HUES48 (cell line): Measurements from ENCODE around the gene ITGA11.

ENCODE experiments used
- H3K27ac ChIP-seq: one replicate; pipeline ENCODE4 v1.7.0; 2013; ENCODE audit warnings: low read depth, low read length, inconsistent platforms
- H3K27me3 ChIP-seq: 2 replicates; pipeline ENCODE4 v1.6.1; 2013; ENCODE audit warnings: mild to moderate bottlenecking, low read length; ENCODE audit not compliant: control insufficient read depth, insufficient read depth
- H3K36me3 ChIP-seq: 2 replicates; pipeline ENCODE4 v1.6.1; 2013; ENCODE audit warnings: low read length; ENCODE audit not compliant: control insufficient read depth, insufficient read depth
- H3K4me1 ChIP-seq: 2 replicates; pipeline ENCODE4 v1.6.1; 2013; ENCODE audit warnings: mild to moderate bottlenecking, low read length; ENCODE audit not compliant: control insufficient read depth, insufficient read depth
- H3K4me3 ChIP-seq: 2 replicates; pipeline ENCODE4 v1.5.1; 2013; ENCODE audit warnings: mild to moderate bottlenecking, low read depth, low read length
- H3K9ac ChIP-seq: 2 replicates; pipeline ENCODE4 v1.6.1; 2013; ENCODE audit warnings: mild to moderate bottlenecking, low read depth, low read length, moderate library complexity
- H3K9me3 ChIP-seq: 2 replicates; pipeline ENCODE4 v1.6.1; 2013; ENCODE audit warnings: low read length; ENCODE audit not compliant: control insufficient read depth, insufficient read depth

Gene ITGA11

DNA sequence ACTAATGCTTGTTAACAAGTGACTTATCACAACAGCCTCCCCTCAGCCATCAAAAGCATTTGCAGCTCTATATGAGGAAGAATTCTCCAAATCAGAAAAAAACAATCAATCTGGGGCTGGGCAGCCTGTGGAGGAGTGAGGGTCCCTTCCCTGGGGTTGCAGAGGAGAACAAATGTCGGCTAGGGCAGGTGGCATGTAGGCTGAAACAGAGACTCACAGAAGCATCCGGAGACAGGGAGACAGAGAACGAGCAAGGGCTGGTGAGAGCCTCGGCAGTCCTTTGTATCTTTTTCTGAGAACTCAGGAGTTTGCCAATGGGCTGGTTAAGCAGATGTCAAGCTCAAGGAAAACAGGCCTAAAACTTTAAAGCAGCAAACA is 15.8 kb downstream of the ITGA11 start:
- no peaks in the 10 kb centered on the region for H3K9me3 ChIP-seq

DNA sequence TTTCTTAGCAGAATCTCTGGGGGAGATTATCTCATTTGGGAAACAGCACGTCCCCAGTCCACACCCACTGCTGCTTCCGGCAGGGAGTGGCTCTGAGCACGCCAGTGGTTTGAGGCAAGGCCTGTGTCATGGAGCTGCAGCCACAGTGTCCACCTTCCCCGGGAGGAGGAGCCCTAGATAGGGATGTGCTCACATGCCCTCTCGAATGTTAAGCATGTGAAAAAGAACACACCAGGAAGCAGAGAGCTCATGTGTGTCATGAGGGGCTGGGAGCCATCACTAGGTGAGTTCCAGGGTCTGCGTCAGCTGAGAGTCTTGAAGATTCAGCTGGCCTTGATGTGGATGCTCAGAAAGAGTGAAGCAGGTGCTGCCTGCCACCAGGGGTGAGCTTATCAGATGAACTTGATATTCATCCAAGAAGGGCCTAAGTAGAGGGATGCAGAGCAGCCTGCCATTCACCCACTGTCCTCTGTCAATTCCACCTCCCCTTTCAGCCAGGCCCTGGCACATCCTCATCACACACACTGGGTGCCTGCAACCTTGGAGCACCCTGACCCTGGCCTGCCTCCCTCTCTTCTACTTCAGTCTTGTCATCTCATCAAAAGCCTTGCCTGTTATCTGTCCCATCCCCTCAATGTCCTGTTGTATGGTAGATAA is 16.3 kb downstream of the ITGA11 start:
- Histone ChIP-seq H3K4me3 (no peak overlapping the region), H3K27ac (no peak overlapping the region), H3K9ac (no peak overlapping the region), H3K27me3 (no peaks in the 10 kb centered on the region), H3K9me3 (no peaks in the 10 kb centered on the region), H3K36me3 (no peaks in the 10 kb centered on the region), H3K4me1 (peaks cover 9% of the 10 kb centered on the region)

More for the DNA sequence above, 15.8 kb downstream of the ITGA11 start:
- no peak overlapping the region for H3K27ac ChIP-seq
- H3K27me3 ChIP-seq = no peaks in the 10 kb centered on the region
- H3K4me1 ChIP-seq = peaks cover 10% of the 10 kb centered on the region
- no peaks in the 10 kb centered on the region for H3K36me3 ChIP-seq
- H3K4me3 ChIP-seq = no peak overlapping the region
- no peak overlapping the region for H3K9ac ChIP-seq

DNA sequence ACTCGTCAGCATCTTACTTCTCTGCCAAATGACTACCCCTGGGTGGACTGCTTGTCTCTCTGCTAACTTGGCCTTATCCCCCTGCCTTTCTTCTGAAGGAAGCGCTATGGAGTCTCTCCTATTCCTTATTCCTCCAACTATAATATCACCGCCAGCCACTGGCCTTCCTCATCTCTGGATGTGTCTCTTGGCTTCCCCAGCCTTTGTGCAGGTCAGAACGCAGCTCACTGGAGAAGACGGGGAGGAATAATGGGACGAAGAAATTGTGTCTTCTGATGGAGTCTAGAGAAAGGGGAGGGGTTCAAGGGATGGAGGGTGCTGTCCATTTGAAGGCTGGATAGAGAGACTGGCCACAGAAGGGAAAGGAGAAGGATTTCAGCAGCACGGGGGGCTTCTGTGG is 16.9 kb downstream of the ITGA11 start:
- Histone ChIP-seq H3K4me3 (no peak overlapping the region), H3K9ac (no peak overlapping the region), H3K27ac (no peak overlapping the region), H3K9me3 (no peaks in the 10 kb centered on the region), H3K36me3 (no peaks in the 10 kb centered on the region), H3K27me3 (no peaks in the 10 kb centered on the region), H3K4me1 (peaks cover 4% of the 10 kb centered on the region)

DNA sequence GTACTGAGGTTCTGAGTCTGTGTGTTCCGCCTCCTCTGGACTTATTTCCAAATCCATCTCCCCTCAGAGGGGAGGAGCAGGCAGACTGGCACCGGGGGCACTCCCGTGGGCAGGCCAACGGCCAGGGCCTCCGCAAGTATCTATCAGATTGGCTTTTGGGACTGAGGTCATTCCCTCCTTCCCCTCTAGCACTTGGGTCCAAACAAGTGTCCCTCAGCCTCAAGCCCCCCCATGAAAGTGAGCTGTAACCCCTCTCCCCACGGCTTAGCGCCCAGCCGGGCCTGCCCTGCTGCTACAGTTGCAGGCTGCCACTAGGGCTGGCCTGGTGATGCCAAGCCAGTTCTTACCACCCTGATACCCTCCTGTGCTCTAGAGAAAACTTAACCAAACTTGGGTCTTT is 17.4 kb downstream of the ITGA11 start:
- no peaks in the 10 kb centered on the region for H3K27me3 ChIP-seq

DNA sequence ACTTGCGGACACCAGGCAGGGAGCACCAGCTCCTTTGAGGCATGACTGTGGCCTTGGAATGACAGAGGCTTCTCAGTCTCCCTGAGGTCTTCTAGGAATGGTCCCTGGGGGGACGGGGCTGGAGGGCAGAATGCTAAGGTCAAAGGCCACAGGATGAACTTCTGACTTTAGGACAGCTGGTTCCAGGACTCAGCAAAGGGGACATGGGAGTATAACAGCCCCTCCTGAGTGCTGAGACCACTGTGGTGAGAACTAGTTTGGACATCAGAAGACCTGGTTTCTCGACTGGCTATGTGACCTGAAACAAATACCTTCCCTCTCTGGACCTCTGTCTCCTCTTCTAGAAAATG is 17.8 kb downstream of the ITGA11 start:
- peaks cover 3% of the 10 kb centered on the region for H3K4me1 ChIP-seq
- no peak overlapping the region for H3K4me3 ChIP-seq
- H3K36me3 ChIP-seq = no peaks in the 10 kb centered on the region
- no peak overlapping the region for H3K9ac ChIP-seq
- no peaks in the 10 kb centered on the region for H3K27me3 ChIP-seq
- H3K27ac ChIP-seq = no peak overlapping the region
- H3K9me3 ChIP-seq = no peaks in the 10 kb centered on the region

More for the DNA sequence above, 17.4 kb downstream of the ITGA11 start:
- no peak overlapping the region for H3K4me3 ChIP-seq
- H3K9ac ChIP-seq = no peak overlapping the region
- H3K4me1 ChIP-seq = peaks cover 3% of the 10 kb centered on the region
- no peak overlapping the region for H3K27ac ChIP-seq
- no peaks in the 10 kb centered on the region for H3K36me3 ChIP-seq
- no peaks in the 10 kb centered on the region for H3K9me3 ChIP-seq

DNA sequence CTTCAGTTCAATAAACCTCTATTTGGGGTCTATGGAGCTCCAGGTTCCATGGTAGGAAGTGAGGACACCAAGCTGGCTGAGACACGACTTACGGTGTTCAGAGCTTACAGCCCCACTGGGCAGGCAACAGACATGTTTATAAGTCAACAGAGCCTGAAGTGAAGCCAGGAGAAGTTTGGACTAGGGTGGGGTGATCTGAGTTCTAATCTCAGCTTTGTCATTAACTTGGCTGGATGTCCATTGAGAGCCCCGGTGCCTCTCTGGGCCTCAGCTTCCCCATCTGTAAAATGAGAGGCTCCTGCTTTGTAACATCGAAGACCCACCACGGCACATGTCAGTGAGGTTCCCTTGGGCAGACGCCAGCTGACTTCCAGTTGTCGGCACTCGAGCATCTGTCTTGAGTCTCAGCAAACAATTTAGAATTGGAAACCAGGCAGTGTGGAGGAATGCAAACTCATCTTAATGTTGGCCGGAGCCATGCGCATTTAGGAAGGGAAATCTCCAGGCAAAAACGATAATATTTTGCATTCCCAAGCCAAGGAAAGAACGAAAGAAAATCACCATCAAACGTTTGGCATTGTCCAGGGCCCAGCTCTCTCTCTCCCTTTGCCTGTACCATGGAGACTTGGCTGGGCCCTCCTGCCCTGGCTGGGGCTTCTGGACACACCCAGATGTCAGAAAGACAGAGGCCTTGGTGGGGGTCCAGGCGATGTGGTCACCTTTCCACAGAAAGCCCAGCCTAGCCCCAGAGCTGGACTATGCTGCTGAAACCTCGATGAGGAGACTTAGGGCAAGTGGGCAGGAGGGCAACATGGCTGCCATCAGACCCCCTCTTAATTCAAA is 18.4 kb downstream of the ITGA11 start:
- Histone ChIP-seq H3K27me3 (no peaks in the 10 kb centered on the region), H3K4me1 (peaks cover 1% of the 10 kb centered on the region), H3K4me3 (no peak overlapping the region), H3K36me3 (no peaks in the 10 kb centered on the region), H3K9me3 (no peaks in the 10 kb centered on the region), H3K9ac (no peak overlapping the region), H3K27ac (no peak overlapping the region)

DNA sequence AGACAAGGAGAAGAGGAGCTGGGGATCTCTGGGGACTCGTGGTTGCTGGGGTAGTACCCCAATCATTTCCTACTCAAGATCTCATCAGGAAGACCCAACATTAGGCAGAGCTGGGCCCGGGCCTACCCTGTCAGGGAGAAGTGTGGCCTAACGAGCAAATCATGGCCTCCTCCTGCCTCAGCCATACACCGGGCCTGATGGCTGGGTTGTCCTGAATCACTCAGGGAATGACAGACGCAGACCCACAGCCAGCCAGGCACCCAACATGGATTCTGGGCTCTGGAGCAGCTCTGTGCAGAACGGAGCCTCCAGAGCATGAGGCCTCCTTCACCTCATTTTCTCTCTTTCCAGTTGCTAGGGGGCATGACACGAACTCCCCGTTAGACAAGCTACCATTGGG is 19.7 kb downstream of the ITGA11 start:
- Histone ChIP-seq H3K4me3 (no peak overlapping the region), H3K9ac (no peak overlapping the region), H3K27ac (no peak overlapping the region), H3K9me3 (no peaks in the 10 kb centered on the region), H3K27me3 (no peaks in the 10 kb centered on the region), H3K36me3 (no peaks in the 10 kb centered on the region), H3K4me1 (no peaks in the 10 kb centered on the region)

DNA sequence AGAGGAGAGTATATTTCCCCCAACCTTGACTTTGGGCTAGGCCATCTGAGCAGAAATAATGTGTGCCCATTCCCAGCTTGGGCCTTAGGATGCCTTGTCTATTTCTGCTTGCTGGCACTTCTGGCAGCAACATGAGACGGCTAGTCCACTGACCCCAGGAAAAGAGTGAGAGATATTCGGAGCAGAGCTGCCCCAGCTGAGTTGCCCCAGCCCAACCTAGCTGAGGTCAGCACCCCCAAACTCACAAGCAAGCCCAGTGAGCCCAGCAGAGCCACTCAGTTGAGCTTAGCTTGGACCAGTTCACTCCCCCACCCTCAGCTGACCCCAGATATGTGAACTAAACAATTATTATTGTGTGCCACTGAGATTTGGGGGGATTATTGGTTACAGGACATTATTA is 20.2 kb downstream of the ITGA11 start:
- Histone ChIP-seq H3K27me3 (no peaks in the 10 kb centered on the region), H3K27ac (no peak overlapping the region), H3K4me3 (no peak overlapping the region), H3K36me3 (no peaks in the 10 kb centered on the region), H3K9ac (no peak overlapping the region), H3K9me3 (no peaks in the 10 kb centered on the region), H3K4me1 (no peaks in the 10 kb centered on the region)

DNA sequence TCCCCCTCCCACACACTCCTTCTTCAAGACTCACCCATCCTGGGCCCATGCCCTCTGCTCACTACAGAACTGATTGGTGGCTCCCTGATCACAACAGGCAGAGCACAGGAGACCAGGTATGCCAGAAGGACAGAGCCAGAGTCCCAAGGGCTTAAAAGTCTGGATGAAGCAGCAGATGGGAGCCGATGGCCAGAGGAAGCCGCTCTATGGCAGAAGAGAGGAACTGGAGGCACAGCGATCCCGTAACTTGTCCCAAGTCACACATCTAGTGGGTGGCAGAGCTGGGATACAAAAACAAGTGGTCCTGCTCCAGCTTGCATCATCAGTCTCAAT is 20.7 kb downstream of the ITGA11 start:
- H3K9ac ChIP-seq = no peak overlapping the region
- H3K27ac ChIP-seq = no peak overlapping the region
- H3K36me3 ChIP-seq = no peaks in the 10 kb centered on the region
- no peak overlapping the region for H3K4me3 ChIP-seq
- no peaks in the 10 kb centered on the region for H3K27me3 ChIP-seq
- H3K9me3 ChIP-seq = no peaks in the 10 kb centered on the region
- no peaks in the 10 kb centered on the region for H3K4me1 ChIP-seq

DNA sequence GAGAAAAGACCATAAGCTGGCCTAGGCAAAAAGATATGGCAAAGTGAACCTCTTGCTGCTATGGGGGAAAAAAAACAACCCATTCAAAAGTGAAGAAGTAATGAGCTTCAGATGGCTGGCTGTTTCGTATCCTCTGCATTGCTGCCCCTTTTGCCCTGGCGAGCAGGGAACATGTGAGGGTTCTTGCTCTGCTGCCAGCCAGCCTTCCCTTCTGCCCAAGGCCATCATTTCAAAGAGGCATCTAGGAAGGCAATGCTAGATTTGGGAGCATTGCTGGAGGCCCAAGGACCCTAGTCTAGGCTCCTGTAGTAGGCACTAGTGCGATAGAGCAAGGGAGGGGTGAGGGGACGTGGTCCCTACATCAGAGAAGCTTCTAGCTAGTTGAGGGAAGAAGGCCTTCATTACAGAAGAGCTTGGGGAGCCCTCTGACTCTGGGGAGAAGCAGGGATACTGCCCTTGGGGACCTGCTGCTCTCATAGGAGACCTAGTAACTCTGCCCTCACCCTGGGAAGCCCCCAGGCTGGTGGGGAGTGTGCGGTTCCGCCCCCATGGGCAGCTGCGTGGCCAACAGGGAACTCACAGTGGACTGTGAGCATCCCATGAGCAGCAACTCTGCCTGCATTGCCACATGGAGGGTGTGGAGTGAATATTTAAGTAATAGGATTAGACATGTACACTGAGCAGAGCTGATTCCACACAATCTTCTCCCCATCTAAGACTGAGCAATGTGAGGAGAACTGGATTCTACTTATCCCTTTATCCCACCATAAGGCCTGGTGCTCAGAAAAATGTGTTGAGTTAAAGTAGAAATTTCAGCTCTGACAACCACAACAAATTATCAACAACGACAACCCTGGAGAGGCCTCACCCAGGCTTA is 21.3 kb downstream of the ITGA11 start:
- Histone ChIP-seq H3K36me3 (no peaks in the 10 kb centered on the region), H3K27ac (no peak overlapping the region), H3K9me3 (no peaks in the 10 kb centered on the region), H3K4me3 (no peak overlapping the region), H3K4me1 (no peaks in the 10 kb centered on the region), H3K27me3 (no peaks in the 10 kb centered on the region), H3K9ac (no peak overlapping the region)
